Panc1 (cell line): ENCODE data around the gene UQCR11. TPM values are rescaled to one million over a fixed set of nuclear protein-coding genes. Genes with fewer than 3 reads are reported as not detected.

Experiments used
- ATAC-seq: fragments of 200-7000 bp; cut with Tn5 transposase; 2 replicates; pipeline ENCODE4 v1.9.1; 2020; ENCODE audit warnings: mild to moderate bottlenecking, moderate library complexity
- BruUV-seq: library from RNA; stranded (reverse); fragments of 400-500 nt; replicated peaks from 2 replicates; lab custom pipeline; 2021; lab: Mats Ljungman, UMichigan
- CTCF ChIA-PET: fragments of 300-600 bp; sonication (Branson Sonifier 250); formaldehyde crosslinking; loops from one replicate; lab custom pipeline; 2022; ENCODE audit warnings: antibody characterized with exemption; lab: Charles Lee
- POLR2A ChIA-PET: fragments of 300-600 bp; sonication (Branson Sonifier 250); formaldehyde crosslinking; loops from one replicate; lab custom pipeline; 2022; ENCODE audit warnings: antibody characterized with exemption; lab: Charles Lee
- DNase-seq: peaks from one replicate; pipeline ENCODE4 v3.0.0-alpha.2; 2010; ENCODE audit warnings: low read depth, low spot score
- H3K27ac ChIP-seq: 2 replicates; pipeline ENCODE4 v1.5.1; 2011; ENCODE audit warnings: mild to moderate bottlenecking, low read length, inconsistent platforms
- H3K27me3 ChIP-seq: fragments of 200-500 bp; sonication (Bioruptor generic); 2 replicates; pipeline ENCODE4 v1.6.0; 2014; ENCODE audit warnings: low read length, inconsistent platforms; ENCODE audit not compliant: control insufficient read depth, insufficient read depth
- H3K36me3 ChIP-seq: fragments of 200-500 bp; sonication (Bioruptor generic); 2 replicates; pipeline ENCODE4 v1.5.1; 2014; ENCODE audit warnings: inconsistent platforms, mild to moderate bottlenecking, low read length, moderate library complexity; ENCODE audit not compliant: control insufficient read depth, insufficient read depth
- H3K4me1 ChIP-seq: 2 replicates; pipeline ENCODE4 v1.5.1; 2011; ENCODE audit warnings: inconsistent platforms, mild to moderate bottlenecking, low read length, moderate library complexity; ENCODE audit not compliant: control insufficient read depth, insufficient read depth
- H3K4me3 ChIP-seq, 2 experiments: 2 replicates each; pipeline ENCODE4 v1.5.1; 2011 to 2012; ENCODE audit warnings: low read depth in 2 of 2, low read length in 2 of 2, mild to moderate bottlenecking in 2 of 2, inconsistent platforms in 1 of 2, moderate library complexity in 1 of 2
- H3K9me3 ChIP-seq: fragments of 200-500 bp; sonication (Bioruptor generic); 2 replicates; pipeline ENCODE4 v1.5.1; 2014; ENCODE audit warnings: low read depth, mild to moderate bottlenecking, inconsistent platforms, low read length, moderate library complexity; ENCODE audit not compliant: control insufficient read depth, insufficient read depth
- POLR2AphosphoS5 ChIP-seq: IDR thresholded peaks from 2 replicates; pipeline ENCODE4 v1.6.1; 2012; ENCODE audit warnings: mild to moderate bottlenecking, low read depth, low read length, moderate library complexity
- SIN3A ChIP-seq: IDR thresholded peaks from 2 replicates; pipeline ENCODE4 v1.6.1; 2012; ENCODE audit warnings: low read depth, mild to moderate bottlenecking, low read length, moderate library complexity, borderline replicate concordance; ENCODE audit not compliant: insufficient read depth
- TCF7L2 ChIP-seq: IDR thresholded peaks from 2 replicates; pipeline ENCODE4 v1.6.1; 2011; ENCODE audit warnings: mild to moderate bottlenecking, low read depth, low read length, inconsistent platforms
- in situ Hi-C: cut with HindIII; loops from 2 replicates; pipeline ENCODE4 v1.10.0; 2016; ENCODE audit warnings: low sequenced_read_pairs, low pct_unique_long_range_greater_than_20kb
- intact Hi-C: fragments of 100-400 bp; cut with micrococcal nuclease; formaldehyde crosslinking; loops from one replicate; pipeline ENCODE4 v1.10.0; 2022; ENCODE audit not compliant: unreplicated experiment
- total RNA-seq: library from RNA; stranded (reverse); gene quantifications from one replicate; pipeline ENCODE4 v1.2.1, GENCODE V29; 2021; ENCODE audit not compliant: unreplicated experiment
- TF ChIP-seq, protein P1 (sequence below), 2 experiments: IDR thresholded peaks; 2 replicates each; pipeline ENCODE4 v1.6.1; 2011 to 2012; ENCODE audit warnings: low read depth in 2 of 2, control low read depth in 1 of 2, low read length in 1 of 2, mild to moderate bottlenecking in 1 of 2, moderate library complexity in 1 of 2; ENCODE audit not compliant: insufficient read depth in 1 of 2
- TF ChIP-seq, protein P2 (sequence below): fragments of 450-650 bp; IDR thresholded peaks from 2 replicates; pipeline ENCODE4 v1.5.1; 2017; ENCODE audit warnings: mild to moderate bottlenecking

UQCR11 gene
- total RNA-seq, 1 experiment from 2014 or later: 300 TPM

DNA sequence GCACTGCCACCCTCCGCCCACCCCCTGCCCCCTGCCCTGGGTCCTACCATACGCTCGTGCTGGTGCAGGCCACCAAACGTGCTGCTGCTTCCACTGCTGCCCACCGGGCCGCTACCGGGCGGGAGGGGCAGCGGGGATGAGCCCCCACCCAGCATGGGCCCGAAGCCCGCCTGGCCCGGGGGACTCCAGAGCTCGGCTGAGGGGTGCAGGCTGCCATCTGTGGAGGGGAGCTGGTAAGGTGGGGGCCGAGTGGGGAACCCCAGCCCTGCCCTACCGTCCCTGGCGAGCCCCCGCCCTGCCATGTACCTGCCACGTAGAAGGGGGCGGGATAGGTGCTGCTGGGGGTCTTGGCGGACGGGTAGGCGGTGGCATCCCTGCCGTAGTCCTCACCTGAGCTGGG, 16.7 kb upstream of the UQCR11 start:
- intact Hi-C loops: no loop called here
- BruUV-seq: no TSS peak
- POLR2A ChIA-PET: interaction anchor here (0.6 kb wide), 1 partner anchor 878 kb away, joined by 9 read pairs; no protein-coding TSS in a partner anchor

DNA sequence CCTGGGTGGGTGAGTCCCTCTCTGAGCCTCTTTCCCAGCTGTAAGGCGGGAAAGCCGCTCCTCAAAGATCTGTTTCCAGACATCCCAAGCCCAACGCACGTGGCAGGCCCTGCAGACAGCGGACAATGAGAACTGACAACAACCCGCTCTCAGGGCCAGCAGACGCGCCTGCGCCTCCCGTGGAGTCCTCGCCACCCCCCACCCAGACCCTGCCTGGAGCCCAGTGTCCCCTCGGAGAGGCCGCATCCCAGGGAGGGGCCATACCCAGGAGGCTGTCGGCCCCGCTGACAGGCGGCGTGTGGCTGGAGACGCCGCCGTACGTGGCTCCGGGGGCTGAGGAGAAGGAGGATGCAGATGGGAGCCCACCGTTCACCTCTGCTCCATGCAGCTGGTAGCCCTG, 16.3 kb upstream of the UQCR11 start:
- no peak for DNase-seq
- TF ChIP-seq, protein P1, sequence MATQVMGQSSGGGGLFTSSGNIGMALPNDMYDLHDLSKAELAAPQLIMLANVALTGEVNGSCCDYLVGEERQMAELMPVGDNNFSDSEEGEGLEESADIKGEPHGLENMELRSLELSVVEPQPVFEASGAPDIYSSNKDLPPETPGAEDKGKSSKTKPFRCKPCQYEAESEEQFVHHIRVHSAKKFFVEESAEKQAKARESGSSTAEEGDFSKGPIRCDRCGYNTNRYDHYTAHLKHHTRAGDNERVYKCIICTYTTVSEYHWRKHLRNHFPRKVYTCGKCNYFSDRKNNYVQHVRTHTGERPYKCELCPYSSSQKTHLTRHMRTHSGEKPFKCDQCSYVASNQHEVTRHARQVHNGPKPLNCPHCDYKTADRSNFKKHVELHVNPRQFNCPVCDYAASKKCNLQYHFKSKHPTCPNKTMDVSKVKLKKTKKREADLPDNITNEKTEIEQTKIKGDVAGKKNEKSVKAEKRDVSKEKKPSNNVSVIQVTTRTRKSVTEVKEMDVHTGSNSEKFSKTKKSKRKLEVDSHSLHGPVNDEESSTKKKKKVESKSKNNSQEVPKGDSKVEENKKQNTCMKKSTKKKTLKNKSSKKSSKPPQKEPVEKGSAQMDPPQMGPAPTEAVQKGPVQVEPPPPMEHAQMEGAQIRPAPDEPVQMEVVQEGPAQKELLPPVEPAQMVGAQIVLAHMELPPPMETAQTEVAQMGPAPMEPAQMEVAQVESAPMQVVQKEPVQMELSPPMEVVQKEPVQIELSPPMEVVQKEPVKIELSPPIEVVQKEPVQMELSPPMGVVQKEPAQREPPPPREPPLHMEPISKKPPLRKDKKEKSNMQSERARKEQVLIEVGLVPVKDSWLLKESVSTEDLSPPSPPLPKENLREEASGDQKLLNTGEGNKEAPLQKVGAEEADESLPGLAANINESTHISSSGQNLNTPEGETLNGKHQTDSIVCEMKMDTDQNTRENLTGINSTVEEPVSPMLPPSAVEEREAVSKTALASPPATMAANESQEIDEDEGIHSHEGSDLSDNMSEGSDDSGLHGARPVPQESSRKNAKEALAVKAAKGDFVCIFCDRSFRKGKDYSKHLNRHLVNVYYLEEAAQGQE (IDR thresholded peaks at IDR 0.05; ENCODE audit: insufficient read depth in 1 of 2, low read depth in 2 of 2, low read length in 1 of 2): no peak
- TF ChIP-seq, protein P2, sequence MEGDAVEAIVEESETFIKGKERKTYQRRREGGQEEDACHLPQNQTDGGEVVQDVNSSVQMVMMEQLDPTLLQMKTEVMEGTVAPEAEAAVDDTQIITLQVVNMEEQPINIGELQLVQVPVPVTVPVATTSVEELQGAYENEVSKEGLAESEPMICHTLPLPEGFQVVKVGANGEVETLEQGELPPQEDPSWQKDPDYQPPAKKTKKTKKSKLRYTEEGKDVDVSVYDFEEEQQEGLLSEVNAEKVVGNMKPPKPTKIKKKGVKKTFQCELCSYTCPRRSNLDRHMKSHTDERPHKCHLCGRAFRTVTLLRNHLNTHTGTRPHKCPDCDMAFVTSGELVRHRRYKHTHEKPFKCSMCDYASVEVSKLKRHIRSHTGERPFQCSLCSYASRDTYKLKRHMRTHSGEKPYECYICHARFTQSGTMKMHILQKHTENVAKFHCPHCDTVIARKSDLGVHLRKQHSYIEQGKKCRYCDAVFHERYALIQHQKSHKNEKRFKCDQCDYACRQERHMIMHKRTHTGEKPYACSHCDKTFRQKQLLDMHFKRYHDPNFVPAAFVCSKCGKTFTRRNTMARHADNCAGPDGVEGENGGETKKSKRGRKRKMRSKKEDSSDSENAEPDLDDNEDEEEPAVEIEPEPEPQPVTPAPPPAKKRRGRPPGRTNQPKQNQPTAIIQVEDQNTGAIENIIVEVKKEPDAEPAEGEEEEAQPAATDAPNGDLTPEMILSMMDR: no peak
- no peak for TF ChIP-seq SIN3A
- no peak for TF ChIP-seq POLR2AphosphoS5
- TF ChIP-seq TCF7L2: no peak
- ATAC-seq: no peak
- no TSS peak for BruUV-seq
- ChIA-PET POLR2A (interaction anchor here (0.6 kb wide), 1 partner anchor 878 kb away, joined by 9 read pairs; no protein-coding TSS in a partner anchor), CTCF (no interaction called here)
- Histone ChIP-seq H3K27ac (no peak overlapping the region), H3K4me3 (no peak overlapping the region), H3K27me3 (no peaks in the 10 kb centered on the region), H3K36me3 (no peaks in the 10 kb centered on the region), H3K9me3 (no peaks in the 10 kb centered on the region), H3K4me1 (no peaks in the 10 kb centered on the region)
- in situ Hi-C loops (no loop called here), intact Hi-C loops (no loop called here)

More for the DNA sequence above, 16.7 kb upstream of the UQCR11 start:
- Histone ChIP-seq H3K9me3 (no peaks in the 10 kb centered on the region), H3K36me3 (no peaks in the 10 kb centered on the region), H3K4me3 (no peak overlapping the region), H3K27ac (no peak overlapping the region), H3K27me3 (no peaks in the 10 kb centered on the region), H3K4me1 (no peaks in the 10 kb centered on the region)
- ATAC-seq (no peak), DNase-seq (no peak)
- TF ChIP-seq TCF7L2: no peak
- no peak for TF ChIP-seq SIN3A
- TF ChIP-seq, protein P1 (IDR thresholded peaks at IDR 0.05; ENCODE audit: insufficient read depth in 1 of 2, low read depth in 2 of 2, low read length in 1 of 2): no peak
- no peak for TF ChIP-seq POLR2AphosphoS5
- TF ChIP-seq, protein P2: no peak
- CTCF ChIA-PET: no interaction called here
- in situ Hi-C loops: no loop called here
